ENCODE data around the gene PTPN3.

The PTPN3 gene

GRCh38 chr9:109475526-109475925, 22.6 kb downstream of the PTPN3 start:
- DNase-seq, result no peak

- DNase-seq, result no peak
Measured at GRCh38 chr9:109474944-109475343, 23.2 kb downstream of the PTPN3 start.

- no peak for DNase-seq
Measured at GRCh38 chr9:109474170-109474569, 23.9 kb downstream of the PTPN3 start.

GRCh38 chr9:109473329-109473728, 24.8 kb downstream of the PTPN3 start:
- no peak for DNase-seq

GRCh38 chr9:109471475-109472393, 26.4 kb downstream of the PTPN3 start:
- no peak for DNase-seq

- peak; percentile 54 for DNase-seq
Measured at GRCh38 chr9:109469646-109470358, 28.3 kb downstream of the PTPN3 start.

GRCh38 chr9:109468927-109469326, 29.2 kb downstream of the PTPN3 start:
- no peak for DNase-seq

GRCh38 chr9:109467936-109468335, 30.2 kb downstream of the PTPN3 start:
- DNase-seq, result no peak

- DNase-seq, result no peak
Measured at GRCh38 chr9:109466623-109467590, 31.2 kb downstream of the PTPN3 start.

- no peak for DNase-seq
Measured at GRCh38 chr9:109463924-109464625, 34.0 kb downstream of the PTPN3 start.

- DNase-seq, result no peak
Measured at GRCh38 chr9:109460576-109460975, 37.5 kb downstream of the PTPN3 start.

- DNase-seq, result no peak
Measured at GRCh38 chr9:109459423-109459822, 38.7 kb downstream of the PTPN3 start.

- DNase-seq, result no peak
Measured at GRCh38 chr9:109458453-109459211, 39.5 kb downstream of the PTPN3 start.

GRCh38 chr9:109456811-109457210, 41.3 kb downstream of the PTPN3 start:
- DNase-seq, result no peak

GRCh38 chr9:109455861-109456260, 42.2 kb downstream of the PTPN3 start:
- no peak for DNase-seq

GRCh38 chr9:109455391-109455790, 42.7 kb downstream of the PTPN3 start:
- no peak for DNase-seq

- DNase-seq, result no peak
Measured at GRCh38 chr9:109454601-109455155, 43.4 kb downstream of the PTPN3 start.

GRCh38 chr9:109454041-109454440, 44.1 kb downstream of the PTPN3 start:
- no peak for DNase-seq

- no peak for DNase-seq
Measured at GRCh38 chr9:109453210-109453842, 44.8 kb downstream of the PTPN3 start.

GRCh38 chr9:109452761-109453160, 45.3 kb downstream of the PTPN3 start:
- no peak for DNase-seq
